IPS-NIHi11 (cell line): ENCODE results near the gene BAG1.

Experiments
- DNase-seq: peaks from one replicate; pipeline ENCODE4 v3.0.0; 2012; ENCODE audit warnings: mixed read lengths, low spot score

The BAG1 gene

GRCh38 chr9:33210006-33210715, 54.3 kb downstream of the BAG1 start:
- DNase-seq, result no peak

- no peak for DNase-seq
Observed at GRCh38 chr9:33209394-33209793, 55.1 kb downstream of the BAG1 start.

GRCh38 chr9:33202552-33203201, 61.8 kb downstream of the BAG1 start:
- no peak for DNase-seq
